GM12891 (cell line): ENCODE results near the gene PCDHGB6.

Experiments
- POLR2A ChIP-seq: IDR thresholded peaks from 2 replicates; pipeline ENCODE4 v1.6.1; 2011; ENCODE audit warnings: low read depth, low read length, control low read depth
- POLR2AphosphoS5 ChIP-seq: IDR thresholded peaks from 2 replicates; pipeline ENCODE4 v1.6.1; 2011; ENCODE audit warnings: low read depth, low read length, control low read depth
- POU2F2 ChIP-seq: IDR thresholded peaks from 2 replicates; pipeline ENCODE4 v1.6.1; 2011; ENCODE audit warnings: low read depth, mild to moderate bottlenecking, control low read depth, low read length, moderate library complexity
- TAF1 ChIP-seq: IDR thresholded peaks from 2 replicates; pipeline ENCODE4 v1.6.1; 2011; ENCODE audit warnings: low read depth, low read length, control low read depth

DNA sequence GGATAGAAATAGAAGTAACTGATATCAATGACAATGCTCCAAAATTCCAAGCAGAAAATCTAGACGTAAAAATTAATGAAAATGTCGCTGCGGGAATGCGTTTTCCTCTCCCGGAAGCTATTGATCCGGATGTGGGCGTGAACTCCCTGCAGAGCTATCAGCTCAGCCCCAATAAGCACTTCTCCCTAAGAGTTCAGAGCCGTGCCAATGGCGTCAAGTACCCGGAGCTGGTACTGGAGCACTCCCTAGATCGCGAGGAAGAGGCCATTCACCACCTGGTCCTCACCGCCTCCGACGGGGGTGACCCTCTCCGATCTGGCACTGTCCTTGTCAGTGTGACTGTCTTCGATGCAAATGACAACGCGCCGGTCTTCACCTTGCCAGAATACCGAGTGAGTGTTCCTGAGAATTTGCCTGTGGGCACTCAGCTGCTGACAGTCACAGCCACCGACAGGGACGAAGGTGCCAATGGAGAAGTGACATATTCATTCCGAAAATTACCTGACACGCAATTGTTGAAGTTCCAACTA is 5.8 kb downstream of the PCDHGB6 start:
- TF ChIP-seq POLR2AphosphoS5, result no peak
- TF ChIP-seq TAF1, result no peak
- no peak for TF ChIP-seq POLR2A
- TF ChIP-seq POU2F2, result no peak
